NCI-H2227 (cell line): Measurements from ENCODE around the gene LRBA.

Source experiments
- DNase-seq: peaks from one replicate; lab custom pipeline; 2025; ENCODE audit not compliant: unreplicated experiment; lab: John Stamatoyannopoulos, UW

LRBA gene

GRCh38 chr4:150814873-150815272, 200.2 kb downstream of the LRBA start:
- no peak for DNase-seq

GRCh38 chr4:150805183-150806025, 209.7 kb downstream of the LRBA start:
- no peak for DNase-seq

- no peak for DNase-seq
Measured at GRCh38 chr4:150801833-150802232, 213.3 kb downstream of the LRBA start.

- DNase-seq, result no peak
Measured at GRCh38 chr4:150799207-150799606, 215.9 kb downstream of the LRBA start.

GRCh38 chr4:150794706-150795105, 220.4 kb downstream of the LRBA start:
- DNase-seq, result no peak

- no peak for DNase-seq
Measured at GRCh38 chr4:150789864-150790263, 225.2 kb downstream of the LRBA start.

GRCh38 chr4:150784939-150785338, 230.1 kb downstream of the LRBA start:
- no peak for DNase-seq

- DNase-seq, result no peak
Measured at GRCh38 chr4:150784305-150784704, 230.8 kb downstream of the LRBA start.

GRCh38 chr4:150782921-150783320, 232.2 kb downstream of the LRBA start:
- DNase-seq, result no peak

GRCh38 chr4:150782311-150782710, 232.8 kb downstream of the LRBA start:
- DNase-seq, result no peak

- no peak for DNase-seq
Measured at GRCh38 chr4:150781191-150781590, 233.9 kb downstream of the LRBA start.

GRCh38 chr4:150779707-150780106, 235.4 kb downstream of the LRBA start:
- DNase-seq, result no peak

GRCh38 chr4:150773729-150774449, 241.2 kb downstream of the LRBA start:
- no peak for DNase-seq

GRCh38 chr4:150773032-150773431, 242.1 kb downstream of the LRBA start:
- DNase-seq, result no peak

GRCh38 chr4:150771382-150771781, 243.7 kb downstream of the LRBA start:
- no peak for DNase-seq

- DNase-seq, result no peak
Measured at GRCh38 chr4:150769845-150770244, 245.2 kb downstream of the LRBA start.

GRCh38 chr4:150769248-150769647, 245.8 kb downstream of the LRBA start:
- no peak for DNase-seq

GRCh38 chr4:150768497-150768896, 246.6 kb downstream of the LRBA start:
- no peak for DNase-seq

- DNase-seq, result no peak
Measured at GRCh38 chr4:150765216-150765615, 249.9 kb downstream of the LRBA start.

GRCh38 chr4:150751648-150752047, 263.4 kb downstream of the LRBA start:
- DNase-seq, result no peak

- DNase-seq, result no peak
Measured at GRCh38 chr4:150750824-150751223, 264.3 kb downstream of the LRBA start.

GRCh38 chr4:150746156-150746555, 268.9 kb downstream of the LRBA start:
- DNase-seq, result no peak
